ENCODE measurements around the gene CLDND2.
A peak's percentile ranks its signal among the peaks of the same experiment; 100 is the strongest.

Gene CLDND2

GRCh38 chr19:51396175-51396574, 27.4 kb upstream of the CLDND2 start:
- Histone ChIP-seq H3K79me2 (ENCODE audit: insufficient read depth, low read length) (no peaks in the 10 kb centered on the region), H3K9me3 (ENCODE audit: insufficient read depth, low read length) (no peaks in the 10 kb centered on the region), H3K27me3 (ENCODE audit: low read length) (no peaks in the 10 kb centered on the region), H3K4me2 (ENCODE audit: low read depth, low read length, poor library complexity, severe bottlenecking) (no peak overlapping the region), H3F3A (ENCODE audit: insufficient read depth) (peaks cover 16% of the 10 kb centered on the region; the same call in 1 of the 2 replicates), H3K27ac (ENCODE audit: low read depth, low read length) (no peak overlapping the region), H4K20me1 (ENCODE audit: low read depth, low read length) (no peaks in the 10 kb centered on the region), H2AFZ (ENCODE audit: low read depth, low read length, severe bottlenecking) (no peak overlapping the region), H3K36me3 (ENCODE audit: low read length) (no peaks in the 10 kb centered on the region), H3K9ac (ENCODE audit: low read length) (no peak overlapping the region), H3K9me2 (replicated peaks; ENCODE audit: insufficient read depth, low read length) (no peaks in the 10 kb centered on the region), H3K4me3 (ENCODE audit: insufficient read depth, low read length, poor library complexity, severe bottlenecking) (no peak overlapping the region)
- TF ChIP-seq EZH2phosphoT487 (conservative IDR thresholded peaks at IDR 0.05; ENCODE audit: low read length): no peak
- TF ChIP-seq CTCF (IDR thresholded peaks at IDR 0.05; ENCODE audit: insufficient read depth, low read length, poor library complexity, severe bottlenecking): no peak

- Histone ChIP-seq H3K9ac (ENCODE audit: low read length) (peak overlapping the region; percentile 85), H3K27me3 (ENCODE audit: low read length) (no peaks in the 10 kb centered on the region), H3K27ac (ENCODE audit: low read depth, low read length) (peak overlapping the region; percentile 86), H3K4me2 (ENCODE audit: low read depth, low read length, poor library complexity, severe bottlenecking) (peak overlapping the region; percentile 98), H3K9me3 (ENCODE audit: insufficient read depth, low read length) (no peaks in the 10 kb centered on the region), H3F3A (ENCODE audit: insufficient read depth) (peaks cover 16% of the 10 kb centered on the region; the same call in 1 of the 2 replicates), H3K9me2 (replicated peaks; ENCODE audit: insufficient read depth, low read length) (no peaks in the 10 kb centered on the region), H3K4me3 (ENCODE audit: insufficient read depth, low read length, poor library complexity, severe bottlenecking) (peak overlapping the region; percentile 71), H3K36me3 (ENCODE audit: low read length) (no peaks in the 10 kb centered on the region), H3K79me2 (ENCODE audit: insufficient read depth, low read length) (no peaks in the 10 kb centered on the region), H4K20me1 (ENCODE audit: low read depth, low read length) (no peaks in the 10 kb centered on the region), H2AFZ (ENCODE audit: low read depth, low read length, severe bottlenecking) (peak overlapping the region; percentile 24)
- no peak for TF ChIP-seq EZH2phosphoT487 (conservative IDR thresholded peaks at IDR 0.05; ENCODE audit: low read length)
- no peak for TF ChIP-seq CTCF (IDR thresholded peaks at IDR 0.05; ENCODE audit: insufficient read depth, low read length, poor library complexity, severe bottlenecking)
Observed at GRCh38 chr19:51394050-51394836, 25.4 kb upstream of the CLDND2 start.

- Histone ChIP-seq H3K79me2 (ENCODE audit: insufficient read depth, low read length) (no peaks in the 10 kb centered on the region), H3K9me2 (replicated peaks; ENCODE audit: insufficient read depth, low read length) (no peaks in the 10 kb centered on the region), H3K36me3 (ENCODE audit: low read length) (no peaks in the 10 kb centered on the region), H4K20me1 (ENCODE audit: low read depth, low read length) (no peaks in the 10 kb centered on the region), H3K27ac (ENCODE audit: low read depth, low read length) (no peak overlapping the region), H3F3A (ENCODE audit: insufficient read depth) (peaks cover 16% of the 10 kb centered on the region; the same call in 1 of the 2 replicates), H3K4me3 (ENCODE audit: insufficient read depth, low read length, poor library complexity, severe bottlenecking) (no peak overlapping the region), H3K9me3 (ENCODE audit: insufficient read depth, low read length) (no peaks in the 10 kb centered on the region), H3K4me2 (ENCODE audit: low read depth, low read length, poor library complexity, severe bottlenecking) (no peak overlapping the region), H3K9ac (ENCODE audit: low read length) (no peak overlapping the region), H2AFZ (ENCODE audit: low read depth, low read length, severe bottlenecking) (peak overlapping the region; percentile 15), H3K27me3 (ENCODE audit: low read length) (no peaks in the 10 kb centered on the region)
- TF ChIP-seq CTCF (IDR thresholded peaks at IDR 0.05; ENCODE audit: insufficient read depth, low read length, poor library complexity, severe bottlenecking): no peak
- TF ChIP-seq EZH2phosphoT487 (conservative IDR thresholded peaks at IDR 0.05; ENCODE audit: low read length): no peak
Observed at GRCh38 chr19:51392701-51393100, 23.9 kb upstream of the CLDND2 start.
